ENCODE results near the gene ATP6V1G1.

ATP6V1G1 gene

GRCh38 chr9:114580609-114581193, 6.9 kb upstream of the ATP6V1G1 start:
- H3K4me3 ChIP-seq (ENCODE audit: low read depth, low read length) = no peak overlapping the region
- TF ChIP-seq CTCF (IDR thresholded peaks at IDR 0.05; ENCODE audit: low read depth, low read length, missing control alignments) = no peak
- DNase-seq (ENCODE audit: low read depth) = no peak
- in situ Hi-C loops (cut with HindIII; ENCODE audit: low sequenced_read_pairs) = no loop called here

- in situ Hi-C loops (cut with HindIII; ENCODE audit: low sequenced_read_pairs) = no loop called here
- no peak overlapping the region for H3K4me3 ChIP-seq (ENCODE audit: low read depth, low read length)
- no peak for DNase-seq (ENCODE audit: low read depth)
- no peak for TF ChIP-seq CTCF (IDR thresholded peaks at IDR 0.05; ENCODE audit: low read depth, low read length, missing control alignments)
Measured at GRCh38 chr9:114583371-114584155, 4.0 kb upstream of the ATP6V1G1 start.

GRCh38 chr9:114588210-114588609, 641 bp downstream of the ATP6V1G1 start:
- DNase-seq (ENCODE audit: low read depth) = no peak
- no peak for TF ChIP-seq CTCF (IDR thresholded peaks at IDR 0.05; ENCODE audit: low read depth, low read length, missing control alignments)
- H3K4me3 ChIP-seq (ENCODE audit: low read depth, low read length) = peak overlapping the region; percentile 98
- in situ Hi-C loops (cut with HindIII; ENCODE audit: low sequenced_read_pairs) = loop anchor here (5.0 kb wide), 3 partner anchors 34 to 96 kb away; no protein-coding TSS in a partner anchor

GRCh38 chr9:114588651-114589526, 1.3 kb downstream of the ATP6V1G1 start:
- no peak for DNase-seq (ENCODE audit: low read depth)
- no peak for TF ChIP-seq CTCF (IDR thresholded peaks at IDR 0.05; ENCODE audit: low read depth, low read length, missing control alignments)
- peak overlapping the region; percentile 98 for H3K4me3 ChIP-seq (ENCODE audit: low read depth, low read length)
- in situ Hi-C loops (cut with HindIII; ENCODE audit: low sequenced_read_pairs) = loop anchor here (5.0 kb wide), 3 partner anchors 33 to 97 kb away; no protein-coding TSS in a partner anchor

GRCh38 chr9:114590328-114590727, 2.8 kb downstream of the ATP6V1G1 start:
- TF ChIP-seq CTCF (IDR thresholded peaks at IDR 0.05; ENCODE audit: low read depth, low read length, missing control alignments) = no peak
- H3K4me3 ChIP-seq (ENCODE audit: low read depth, low read length) = no peak overlapping the region
- in situ Hi-C loops (cut with HindIII; ENCODE audit: low sequenced_read_pairs) = no loop called here
- no peak for DNase-seq (ENCODE audit: low read depth)

- in situ Hi-C loops (cut with HindIII; ENCODE audit: low sequenced_read_pairs) = no loop called here
- no peak for DNase-seq (ENCODE audit: low read depth)
- TF ChIP-seq CTCF (IDR thresholded peaks at IDR 0.05; ENCODE audit: low read depth, low read length, missing control alignments) = no peak
- no peak overlapping the region for H3K4me3 ChIP-seq (ENCODE audit: low read depth, low read length)
Measured at GRCh38 chr9:114591291-114591787, 3.8 kb downstream of the ATP6V1G1 start.

All from astrocyte of the cerebellum (primary cell).